Measurements from ENCODE around the gene PBXIP1. TPM values are rescaled to one million over a fixed set of nuclear protein-coding genes. Genes with fewer than 3 reads are reported as not detected.

The PBXIP1 gene
- total and polyA plus RNA-seq, 2 of the 13 experiments (the other 11 are each of a cell fraction or from before 2014, with no cell fraction given) = 16.3 to 31.9 TPM

- TF ChIP-seq ZNF276 (CRISPR knock-in tag; IDR thresholded peaks at IDR 0.05; ENCODE audit: low read depth) = 0 out of 2 replicates have a peak, but pooled peaks have one; percentile 59
- no peak for TF ChIP-seq NFE2L1 (CRISPR knock-in tag; IDR thresholded peaks at IDR 0.05; ENCODE audit: borderline replicate concordance)
- TF ChIP-seq BRCA1 (CRISPR knock-in tag; IDR thresholded peaks at IDR 0.05) = no peak
- TF ChIP-seq AKNA (CRISPR knock-in tag; IDR thresholded peaks at IDR 0.05; ENCODE audit: borderline replicate concordance) = no peak
- TF ChIP-seq IKZF1 (IDR thresholded peaks at IDR 0.05) = no peak
- no peak for TF ChIP-seq ZNF781 (CRISPR knock-in tag; IDR thresholded peaks at IDR 0.05; ENCODE audit: borderline replicate concordance, not compliant biosample characterization)
- TF ChIP-seq FOSL2 (CRISPR knock-in tag; IDR thresholded peaks at IDR 0.05) = peak; percentile 88
- peak; percentile 8; the same call in 1 of the 2 replicates for TF ChIP-seq HMG20A (CRISPR knock-in tag; IDR thresholded peaks at IDR 0.05; ENCODE audit: borderline replicate concordance)
- TF ChIP-seq ZNF580 (CRISPR knock-in tag; IDR thresholded peaks at IDR 0.05; ENCODE audit: borderline replicate concordance, low read depth) = no peak
- TF ChIP-seq U2AF1 (optimal IDR thresholded peaks at IDR 0.05; ENCODE audit: low read depth, low read length) = no peak
- TF ChIP-seq ZNF674 (CRISPR knock-in tag; IDR thresholded peaks at IDR 0.05; ENCODE audit: low read depth) = no peak
- TF ChIP-seq HMGXB4 (CRISPR knock-in tag; IDR thresholded peaks at IDR 0.05; ENCODE audit: borderline replicate concordance in 1 of 2, low read depth in 1 of 2) = peak in 1 of 2 experiments; percentile 40; a peak in 1 of 4 replicates
- no peak for TF ChIP-seq EED (CRISPR knock-in tag; IDR thresholded peaks at IDR 0.05)
- TF ChIP-seq TCF7 (IDR thresholded peaks at IDR 0.05; ENCODE audit: low read depth) = no peak
- no peak for TF ChIP-seq GPN1 (CRISPR knock-in tag; IDR thresholded peaks at IDR 0.05; ENCODE audit: borderline replicate concordance)
- peak; percentile 0; the same call in 1 of the 2 replicates for TF ChIP-seq CTCF (CRISPR knock-in tag; IDR thresholded peaks at IDR 0.05)
- TF ChIP-seq NR3C1 (CRISPR knock-in tag; IDR thresholded peaks at IDR 0.05) = no peak
- TF ChIP-seq MED1 (CRISPR knock-in tag; IDR thresholded peaks at IDR 0.05) = peak; percentile 58
- TF ChIP-seq HES4 (CRISPR knock-in tag; IDR thresholded peaks at IDR 0.05; ENCODE audit: borderline replicate concordance) = no peak
Observed at GRCh38 chr1:154931940-154932487, 23.9 kb downstream of the PBXIP1 start (continued).
